Measurements from ENCODE around the gene CYTH3.

The CYTH3 gene

GRCh38 chr7:6279937-6280336 lies 7.5 kb upstream of the CYTH3 start:
- no peak for DNase-seq (ENCODE audit: low read depth)

- no peak for DNase-seq (ENCODE audit: low read depth)
Observed at GRCh38 chr7:6279341-6279740, 6.9 kb upstream of the CYTH3 start.

- DNase-seq (ENCODE audit: low read depth), result peak; percentile 60
Observed at GRCh38 chr7:6278749-6279310, 6.4 kb upstream of the CYTH3 start.

DNA sequence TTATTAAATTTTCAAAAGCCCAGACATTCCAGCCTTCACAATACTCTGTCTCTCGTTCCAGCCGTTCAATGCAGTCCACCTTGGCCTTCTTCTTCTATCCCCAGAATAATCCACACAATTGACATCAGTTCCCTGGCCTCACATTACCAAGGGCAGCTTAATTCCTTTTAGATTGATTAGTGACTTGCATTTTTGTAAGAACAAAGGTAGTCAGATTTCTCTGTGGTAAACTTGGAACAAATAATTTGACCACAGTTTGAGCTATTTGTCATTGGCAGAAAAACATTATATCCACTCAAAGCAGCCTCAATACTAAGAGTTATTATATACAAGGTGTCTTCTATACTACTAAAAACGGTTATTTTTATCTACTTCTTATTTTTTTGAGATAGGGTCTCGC lies 5.1 kb upstream of the CYTH3 start:
- DNase-seq (ENCODE audit: low read depth), result no peak

DNA sequence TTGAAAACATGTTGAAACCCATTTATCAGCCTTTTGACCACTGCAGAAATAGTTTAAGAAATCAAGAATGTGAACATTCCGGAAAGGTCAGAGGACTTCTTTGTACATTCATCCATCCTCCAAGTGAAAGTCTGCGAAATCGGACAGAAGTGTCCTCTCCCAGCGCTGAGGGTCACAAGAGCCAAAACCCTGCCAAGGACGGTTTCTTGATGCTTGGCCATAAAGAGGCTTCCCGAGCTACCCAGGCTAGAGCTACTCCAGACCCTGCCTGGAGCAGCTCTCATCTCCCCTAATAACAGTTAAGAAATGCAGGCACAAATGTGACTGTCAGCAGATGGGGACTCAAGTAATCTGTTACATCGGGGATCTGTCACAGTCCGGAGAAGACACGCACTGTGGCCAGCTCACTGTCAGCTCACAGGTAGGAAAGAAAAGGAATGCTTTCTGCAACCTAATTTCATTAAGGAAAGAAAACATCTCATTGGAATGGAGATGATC lies 4.5 kb upstream of the CYTH3 start:
- DNase-seq (ENCODE audit: low read depth), result peak; percentile 57

DNA sequence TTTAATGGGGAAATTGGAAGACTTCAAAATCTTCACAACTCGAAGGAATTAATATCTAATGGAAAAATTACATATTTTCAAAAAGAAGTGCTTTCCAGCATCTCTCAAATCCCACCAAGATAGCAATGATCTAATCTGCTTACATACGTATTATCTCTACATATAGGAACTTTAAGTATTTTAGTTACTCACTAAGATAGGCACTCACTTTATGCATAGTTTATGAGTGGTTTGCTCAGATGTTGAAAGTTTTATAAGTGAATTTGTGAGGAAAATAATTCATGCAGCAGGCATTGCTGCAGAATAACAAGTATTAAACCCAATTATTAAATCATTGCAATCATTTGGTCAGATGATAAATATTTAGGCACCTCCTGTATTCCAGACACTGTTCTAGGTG lies 2.3 kb upstream of the CYTH3 start:
- DNase-seq (ENCODE audit: low read depth), result peak; percentile 53

DNA sequence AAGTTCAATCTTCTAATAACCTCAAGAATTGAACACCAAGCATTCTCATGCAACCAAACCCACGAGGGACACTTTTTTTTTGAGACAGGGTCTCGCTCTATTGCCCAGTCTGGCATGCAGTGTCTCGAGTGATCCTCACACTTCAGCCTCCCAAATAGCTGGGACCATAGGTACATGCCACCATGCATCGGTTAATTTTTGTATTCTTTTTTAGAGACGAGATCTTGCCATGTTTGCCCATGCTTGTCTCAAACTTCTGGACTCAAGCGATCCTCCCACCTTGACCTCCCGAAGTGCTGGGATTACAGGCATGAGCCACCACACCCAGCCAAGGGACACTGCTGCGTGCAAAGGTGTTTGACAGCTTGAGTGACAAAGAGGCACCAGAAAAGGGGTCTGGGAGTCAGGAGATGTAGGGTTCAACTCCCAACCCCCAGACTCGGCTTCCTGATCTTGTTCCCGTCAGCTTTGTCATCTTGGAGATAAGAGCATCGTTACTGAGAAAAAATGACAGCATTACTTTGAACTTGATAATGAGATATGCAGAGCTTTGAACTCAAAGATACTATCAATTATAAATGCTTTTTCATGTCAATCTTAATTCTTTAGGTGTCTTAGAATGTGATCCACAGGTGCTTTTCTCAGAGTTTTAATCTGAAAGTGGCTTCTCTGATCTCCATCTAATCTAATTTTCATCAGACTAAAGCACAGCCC lies 1.6 kb upstream of the CYTH3 start:
- DNase-seq (ENCODE audit: low read depth), result no peak

DNA sequence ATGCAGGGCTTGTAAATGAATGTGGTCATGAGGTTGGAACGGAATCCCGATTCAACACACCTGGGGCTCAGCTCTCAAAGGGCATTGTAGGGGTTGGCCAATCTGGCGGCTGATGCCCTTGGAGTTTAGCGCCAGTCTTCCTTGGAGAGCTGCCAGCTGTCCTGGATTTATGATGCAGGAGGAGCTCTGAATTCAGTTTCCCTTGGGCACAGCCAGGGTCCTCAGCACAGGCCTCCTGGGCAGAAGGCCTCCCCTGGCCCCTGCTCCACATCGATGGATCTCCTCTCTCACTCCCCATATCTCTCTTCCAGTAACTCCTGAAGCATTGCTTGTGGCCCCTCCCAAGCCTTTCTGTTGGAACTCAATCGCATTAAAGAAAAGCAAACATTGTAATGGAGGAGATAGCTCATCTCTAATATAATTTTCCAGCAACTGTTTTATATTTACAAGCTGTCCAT lies 985 bp upstream of the CYTH3 start:
- DNase-seq (ENCODE audit: low read depth), result no peak

- peak; percentile 41 for DNase-seq (ENCODE audit: low read depth)
Observed at GRCh38 chr7:6271694-6272440, 557 bp downstream of the CYTH3 start.

- peak; percentile 78 for DNase-seq (ENCODE audit: low read depth)
Observed at GRCh38 chr7:6271060-6271658, 1.3 kb downstream of the CYTH3 start.

DNA sequence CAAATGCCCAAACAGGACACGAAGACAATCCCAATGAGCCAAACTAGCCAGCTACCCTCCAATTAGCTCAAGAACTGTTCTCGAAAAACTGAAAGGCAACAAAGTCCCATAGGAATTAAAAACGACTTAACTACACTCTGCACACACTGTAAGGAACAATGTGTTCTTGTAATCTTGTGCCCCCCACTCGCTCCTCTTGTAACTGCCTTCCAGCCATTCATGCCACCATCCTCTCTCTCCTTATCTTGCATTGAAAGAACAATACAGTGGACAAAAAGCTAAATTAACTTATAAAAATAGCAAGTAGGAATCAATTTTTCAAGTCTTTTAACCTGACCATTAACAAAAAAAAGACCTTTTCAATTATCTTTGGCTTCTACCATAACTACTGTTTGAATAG lies 2.9 kb downstream of the CYTH3 start:
- no peak for DNase-seq (ENCODE audit: low read depth)

- no peak for DNase-seq (ENCODE audit: low read depth)
Observed at GRCh38 chr7:6268907-6269306, 3.5 kb downstream of the CYTH3 start.

- DNase-seq (ENCODE audit: low read depth), result no peak
Observed at GRCh38 chr7:6268023-6268900, 4.2 kb downstream of the CYTH3 start.

GRCh38 chr7:6266699-6267098 lies 5.7 kb downstream of the CYTH3 start:
- DNase-seq (ENCODE audit: low read depth), result no peak

- DNase-seq (ENCODE audit: low read depth), result no peak
Observed at GRCh38 chr7:6262221-6262620, 10.2 kb downstream of the CYTH3 start.

GRCh38 chr7:6261699-6262098 lies 10.7 kb downstream of the CYTH3 start:
- DNase-seq (ENCODE audit: low read depth), result no peak

- peak; percentile 85 for DNase-seq (ENCODE audit: low read depth)
Observed at GRCh38 chr7:6260291-6261187, 11.9 kb downstream of the CYTH3 start.

DNA sequence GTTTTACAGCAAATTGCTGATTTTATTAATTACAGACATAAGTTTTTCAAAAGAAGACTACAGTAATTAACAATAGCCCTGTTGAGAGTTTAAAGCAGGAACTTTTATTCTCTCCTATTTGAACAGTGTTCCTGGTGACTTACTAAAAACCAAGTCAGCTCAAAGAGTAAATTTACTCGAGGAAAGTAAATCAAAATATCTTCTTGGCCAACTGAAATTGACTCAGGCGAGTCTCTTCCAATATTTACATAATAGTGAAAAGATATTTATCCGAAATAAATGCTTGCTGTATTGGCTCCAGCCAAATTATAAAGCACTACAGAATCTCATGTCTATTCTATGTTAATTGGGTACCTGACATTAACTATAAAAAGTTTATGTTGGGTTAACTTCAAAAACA lies 13.2 kb downstream of the CYTH3 start:
- DNase-seq (ENCODE audit: low read depth), result no peak

DNA sequence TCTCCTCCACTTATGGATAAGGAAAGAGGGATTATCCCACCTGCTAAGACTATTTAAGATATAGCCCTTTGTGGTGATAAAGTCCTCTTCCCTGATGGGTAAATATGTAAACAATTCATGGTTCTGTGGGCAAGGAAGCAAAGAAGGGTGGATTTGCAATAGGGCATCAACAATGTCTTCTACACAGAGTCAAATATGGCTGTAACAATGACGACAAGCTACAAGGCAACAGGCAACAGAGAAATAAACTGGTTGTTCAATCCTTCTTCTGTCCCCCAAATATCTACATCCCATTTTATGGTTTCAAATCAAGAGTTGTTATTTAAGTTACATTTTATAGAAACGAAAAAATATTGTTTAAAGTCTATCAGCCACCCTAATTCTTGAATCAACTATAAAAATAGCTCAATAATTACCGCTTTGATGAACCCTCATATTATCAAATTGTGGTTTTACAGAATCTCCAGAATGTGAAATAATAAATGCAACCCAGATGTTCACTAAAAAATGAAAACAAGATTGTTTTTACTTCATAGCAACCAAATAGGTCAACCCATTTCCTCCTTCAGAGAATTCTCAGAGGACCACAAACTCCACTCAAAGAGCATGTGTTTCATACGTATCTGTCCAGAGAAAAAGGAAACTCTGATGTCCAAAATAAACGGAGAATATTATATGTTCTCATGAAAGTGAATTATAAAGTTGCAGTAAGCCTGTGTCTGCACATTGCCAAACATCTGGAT lies 13.8 kb downstream of the CYTH3 start:
- DNase-seq (ENCODE audit: low read depth), result peak; percentile 90

- DNase-seq (ENCODE audit: low read depth), result no peak
Observed at GRCh38 chr7:6257675-6258074, 14.7 kb downstream of the CYTH3 start.

All from EH (cell line).